RWPE1 (cell line): ENCODE data around the gene EVL.

Experiments
- CTCF ChIA-PET: fragments of 350-600 bp; sonication (Branson Sonifier 250); formaldehyde crosslinking; extraction: SDS; loops from one replicate; lab custom pipeline; 2021; lab: Yijun Ruan, JAX
- POLR2A ChIA-PET: fragments of 400-600 bp; formaldehyde crosslinking; extraction: SDS; loops from one replicate; lab custom pipeline; 2020; ENCODE audit warnings: antibody characterized with exemption; ENCODE audit not compliant: low non-redundant PET; lab: Yijun Ruan, JAX
- DNase-seq: peaks from one replicate; pipeline ENCODE4 v3.0.0; 2012; ENCODE audit warnings: low spot score
- H3K27ac ChIP-seq: fragments of 450-650 bp; 2 replicates; pipeline ENCODE4 v1.5.1; 2017
- TF ChIP-seq, protein P1 (sequence below): fragments of 450-650 bp; conservative IDR thresholded peaks from 2 replicates; pipeline ENCODE4 v1.5.1; 2017; ENCODE audit warnings: low read depth, mild to moderate bottlenecking

The EVL gene

DNA sequence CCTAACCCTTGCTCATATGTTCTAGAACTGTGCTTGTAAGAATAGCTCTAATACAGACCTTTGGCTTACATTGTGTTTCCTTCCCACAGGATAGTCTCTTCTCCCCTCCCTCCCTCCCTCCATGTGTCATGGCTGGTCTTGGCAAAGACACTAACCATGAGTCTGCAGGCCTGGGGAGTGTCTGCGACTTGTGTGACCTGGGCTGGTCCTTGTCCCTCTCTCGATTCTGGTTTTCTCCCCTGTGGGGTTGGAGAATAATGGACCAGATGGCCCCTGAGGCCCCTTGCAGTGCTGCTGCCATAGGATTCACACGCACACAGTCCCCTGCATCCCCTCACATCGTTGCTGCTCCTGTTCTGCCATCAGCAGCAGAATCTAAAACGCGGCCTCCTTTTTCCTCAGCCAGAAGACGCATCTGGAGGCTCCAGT is 64.0 kb downstream of the EVL start:
- POLR2A ChIA-PET = no interaction called here
- CTCF ChIA-PET = interaction anchor here (0.6 kb wide), 1 partner anchor 104 kb away, joined by 3 read pairs; no protein-coding TSS in a partner anchor
- DNase-seq = no peak
- no peak overlapping the region for H3K27ac ChIP-seq
- TF ChIP-seq, protein P1, sequence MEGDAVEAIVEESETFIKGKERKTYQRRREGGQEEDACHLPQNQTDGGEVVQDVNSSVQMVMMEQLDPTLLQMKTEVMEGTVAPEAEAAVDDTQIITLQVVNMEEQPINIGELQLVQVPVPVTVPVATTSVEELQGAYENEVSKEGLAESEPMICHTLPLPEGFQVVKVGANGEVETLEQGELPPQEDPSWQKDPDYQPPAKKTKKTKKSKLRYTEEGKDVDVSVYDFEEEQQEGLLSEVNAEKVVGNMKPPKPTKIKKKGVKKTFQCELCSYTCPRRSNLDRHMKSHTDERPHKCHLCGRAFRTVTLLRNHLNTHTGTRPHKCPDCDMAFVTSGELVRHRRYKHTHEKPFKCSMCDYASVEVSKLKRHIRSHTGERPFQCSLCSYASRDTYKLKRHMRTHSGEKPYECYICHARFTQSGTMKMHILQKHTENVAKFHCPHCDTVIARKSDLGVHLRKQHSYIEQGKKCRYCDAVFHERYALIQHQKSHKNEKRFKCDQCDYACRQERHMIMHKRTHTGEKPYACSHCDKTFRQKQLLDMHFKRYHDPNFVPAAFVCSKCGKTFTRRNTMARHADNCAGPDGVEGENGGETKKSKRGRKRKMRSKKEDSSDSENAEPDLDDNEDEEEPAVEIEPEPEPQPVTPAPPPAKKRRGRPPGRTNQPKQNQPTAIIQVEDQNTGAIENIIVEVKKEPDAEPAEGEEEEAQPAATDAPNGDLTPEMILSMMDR = no peak

DNA sequence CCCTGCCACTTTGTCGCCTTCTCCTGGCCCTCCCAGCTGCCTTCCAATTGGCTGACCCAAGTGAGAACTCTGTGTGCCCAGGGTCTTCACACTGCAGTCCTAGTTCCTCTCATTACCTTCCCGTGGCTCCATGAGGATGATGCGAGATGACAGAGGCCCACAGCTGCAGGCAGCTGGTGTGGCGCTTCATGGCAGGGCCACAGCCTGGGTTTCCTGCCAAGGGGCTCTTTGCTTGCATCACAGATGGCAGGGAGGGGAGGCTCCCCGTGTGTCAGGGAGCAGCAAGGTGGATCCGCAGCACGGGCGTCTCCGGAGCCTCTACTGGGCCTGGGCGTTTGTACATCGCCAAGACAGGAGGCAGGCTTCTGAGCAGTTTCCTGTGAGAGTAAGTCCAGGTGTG is 65.3 kb downstream of the EVL start:
- no peak overlapping the region for H3K27ac ChIP-seq
- TF ChIP-seq, protein P1 = no peak
- ChIA-PET POLR2A (no interaction called here), CTCF (interaction anchor here (0.7 kb wide), 1 partner anchor 94 kb away, joined by 4 read pairs; no protein-coding TSS in a partner anchor)
- no peak for DNase-seq

DNA sequence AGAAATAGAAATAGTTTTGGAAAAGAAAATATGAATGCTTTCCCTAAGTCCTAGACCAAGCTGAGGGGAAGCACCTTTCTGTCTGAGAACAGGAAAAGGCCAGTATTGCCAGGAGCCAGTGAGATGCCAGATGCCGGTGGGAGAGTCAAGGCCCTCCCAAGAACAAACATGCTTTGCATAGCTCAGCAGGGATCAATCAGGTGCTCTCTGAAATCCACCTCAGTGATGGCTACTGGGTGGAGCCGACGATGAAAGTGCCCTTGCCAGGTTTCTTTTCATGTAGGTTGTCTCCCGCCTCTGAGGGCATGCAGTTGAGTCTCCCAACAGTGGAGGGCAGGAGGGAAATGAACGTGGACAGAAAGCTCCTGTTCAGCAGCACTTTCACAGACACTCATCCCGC is 66.0 kb downstream of the EVL start:
- no peak overlapping the region for H3K27ac ChIP-seq
- TF ChIP-seq, protein P1 = no peak
- no peak for DNase-seq
- ChIA-PET CTCF (interaction anchor here (0.7 to 1.0 kb wide), 2 partner anchors 24 to 94 kb away, joined by 3 to 4 read pairs; no protein-coding TSS in a partner anchor), POLR2A (interaction anchor here (0.6 kb wide), 1 partner anchor 219 kb away, joined by 13 read pairs; no protein-coding TSS in a partner anchor)

DNA sequence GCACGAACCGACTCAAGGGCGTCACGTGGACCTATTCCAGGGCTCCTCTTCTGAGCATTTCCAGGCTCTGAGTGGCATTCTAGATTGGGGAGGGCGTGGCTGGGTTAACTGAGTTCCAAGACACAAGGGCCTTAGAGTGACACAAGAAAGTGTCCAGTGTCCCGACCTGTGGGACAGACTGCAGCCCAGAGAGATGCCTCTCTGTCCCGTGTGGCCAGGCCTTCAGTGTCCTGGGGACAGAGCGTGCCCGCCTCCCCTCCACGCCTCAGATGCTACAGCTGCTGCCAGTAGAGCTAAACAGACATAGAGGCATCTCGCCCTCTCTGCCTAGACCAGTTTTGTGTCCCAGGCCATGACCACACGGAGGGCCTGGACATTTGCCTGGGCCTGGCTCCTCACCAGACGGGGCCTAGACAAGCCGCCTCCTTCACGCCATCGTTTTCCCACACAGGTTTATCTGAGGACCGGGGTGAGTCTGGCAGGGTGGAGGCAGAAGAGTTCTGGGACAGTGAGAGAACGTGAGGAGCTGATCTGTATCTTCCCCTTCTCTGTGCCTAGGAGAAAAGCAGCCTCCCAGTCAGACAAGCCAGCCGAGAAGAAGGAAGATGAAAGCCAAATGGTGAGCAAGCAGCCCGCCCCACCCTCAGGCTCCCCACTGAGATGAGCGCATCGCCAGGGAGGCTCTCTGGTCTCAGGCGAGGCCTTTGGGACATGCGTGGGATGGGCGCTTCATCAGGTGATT is 67.1 kb downstream of the EVL start:
- ChIA-PET POLR2A (no interaction called here), CTCF (interaction anchor here (0.6 to 1.0 kb wide), 4 partner anchors 23 to 147 kb away, joined by 3 read pairs; no protein-coding TSS in a partner anchor)
- peak overlapping the region; percentile 6 for H3K27ac ChIP-seq
- DNase-seq = no peak
- TF ChIP-seq, protein P1 = no peak

DNA sequence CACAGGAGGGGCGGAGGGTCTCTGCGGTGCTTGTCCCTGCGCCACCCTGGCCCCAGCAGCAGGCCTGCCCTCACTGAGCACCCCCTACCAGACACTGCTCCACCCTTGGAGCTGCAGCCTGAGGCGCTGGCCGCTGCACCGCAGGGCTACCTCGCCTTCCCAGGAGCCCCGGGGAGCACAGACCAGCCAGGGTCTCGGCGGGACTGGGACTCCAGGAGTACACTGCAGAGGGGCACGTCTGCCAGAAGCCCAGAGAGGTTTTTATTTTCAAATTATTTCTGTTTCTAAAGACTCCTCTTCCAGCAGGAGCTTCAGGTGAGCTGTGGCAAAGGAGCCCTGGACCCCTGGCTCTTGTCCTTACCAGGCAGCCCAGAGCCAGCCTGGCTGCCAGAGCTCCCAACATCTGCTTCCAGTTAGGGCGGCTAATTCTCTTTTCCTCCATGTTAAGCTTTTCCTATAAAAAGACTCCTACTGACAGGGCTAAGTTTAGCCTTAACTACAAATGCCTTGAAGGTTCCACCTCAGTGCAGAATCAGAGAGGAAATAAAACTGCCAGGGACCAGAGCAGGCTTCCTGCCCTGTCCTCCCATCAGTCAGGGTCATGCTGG is 67.8 kb downstream of the EVL start:
- ChIA-PET POLR2A (no interaction called here), CTCF (interaction anchor here (0.6 to 0.7 kb wide), 3 partner anchors 33 to 366 kb away, joined by 3 read pairs; no protein-coding TSS in a partner anchor)
- DNase-seq = no peak
- TF ChIP-seq, protein P1 = no peak
- H3K27ac ChIP-seq = peak overlapping the region; percentile 6

DNA sequence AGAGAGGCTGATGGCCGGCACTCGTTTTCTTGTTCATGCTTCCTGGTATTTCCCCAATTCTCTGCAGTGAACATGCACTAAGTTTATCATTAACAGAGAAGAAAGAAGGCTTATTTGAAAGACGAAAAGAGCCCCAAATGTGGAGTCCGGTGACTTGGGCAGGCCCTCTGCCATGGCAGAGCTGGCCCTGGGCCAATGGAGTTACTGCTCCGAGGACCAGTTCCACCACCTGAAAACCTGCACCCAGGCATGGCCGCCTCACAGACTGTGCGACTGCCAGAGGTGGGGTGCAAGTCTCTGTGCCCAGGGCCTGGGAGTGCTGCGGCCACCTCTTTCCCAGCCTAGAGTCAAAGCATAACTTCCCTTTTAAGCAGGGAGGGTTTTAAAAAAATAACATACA is 69.4 kb downstream of the EVL start:
- TF ChIP-seq, protein P1 = no peak
- CTCF ChIA-PET = no interaction called here

More for the DNA sequence above, 69.4 kb downstream of the EVL start:
- no peak overlapping the region for H3K27ac ChIP-seq
- POLR2A ChIA-PET = no interaction called here
- DNase-seq = no peak
